T-helper 2 cell treated with Interferon-gamma antibody and Interleukin-4, amounts not matched to agents 5 μg/mL and 100 μg/mL, for 36 hours (primary cell): Measurements from ENCODE around the gene SRGAP1.
"Not testable (repeated sequence)": the region's sequence is repeated elsewhere in the genome, so short reads cannot be mapped to it uniquely, and the experiment has no call there.

Experiments used
- DNase-seq: peaks from one replicate; pipeline ENCODE4 v3.0.0; 2021; ENCODE audit warnings: low spot score
- H3K27ac Mint-ChIP-seq: one replicate; pipeline ENCODE4 v1.8.0; 2021; ENCODE audit warnings: mild to moderate bottlenecking, mixed read lengths
- H3K27me3 Mint-ChIP-seq: one replicate; pipeline ENCODE4 v1.8.0; 2021; ENCODE audit warnings: low read depth, mixed read lengths
- H3K36me3 Mint-ChIP-seq: one replicate; pipeline ENCODE4 v1.8.0; 2021; ENCODE audit warnings: low read depth, mixed read lengths
- H3K4me1 Mint-ChIP-seq: one replicate; pipeline ENCODE4 v1.8.0; 2021; ENCODE audit warnings: low read depth, mixed read lengths
- H3K4me3 Mint-ChIP-seq: one replicate; pipeline ENCODE4 v1.8.0; 2022; ENCODE audit warnings: mild to moderate bottlenecking, moderate library complexity, mixed read lengths
- H3K9me3 Mint-ChIP-seq: one replicate; pipeline ENCODE4 v1.8.0; 2021; ENCODE audit warnings: mixed read lengths

The SRGAP1 gene

DNA sequence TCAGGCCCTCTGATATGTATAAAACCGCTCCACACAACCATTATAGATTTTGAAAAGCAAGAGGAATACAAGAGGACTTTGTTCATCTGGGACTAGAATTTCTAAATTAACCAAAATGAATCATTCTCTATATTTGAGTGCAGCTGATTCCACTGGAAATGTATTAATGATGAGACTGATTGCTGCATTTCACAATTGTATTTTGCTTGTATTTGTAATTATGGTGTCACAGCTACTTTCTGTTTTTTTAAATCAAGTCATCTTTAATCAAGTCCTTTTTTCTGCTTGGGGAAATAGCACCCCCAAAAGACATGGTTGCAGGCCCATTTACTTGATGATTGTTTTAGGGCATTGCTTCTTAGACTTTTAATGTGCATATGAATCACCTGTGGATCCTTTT, 215.2 kb downstream of the SRGAP1 start:
- no peaks in the 10 kb centered on the region for H3K9me3 Mint-ChIP-seq
- no peak overlapping the region for H3K4me3 Mint-ChIP-seq
- H3K36me3 Mint-ChIP-seq: no peaks in the 10 kb centered on the region
- no peaks in the 10 kb centered on the region for H3K4me1 Mint-ChIP-seq
- H3K27ac Mint-ChIP-seq: no peak overlapping the region
- DNase-seq: no peak
- peaks cover 3% of the 10 kb centered on the region for H3K27me3 Mint-ChIP-seq

DNA sequence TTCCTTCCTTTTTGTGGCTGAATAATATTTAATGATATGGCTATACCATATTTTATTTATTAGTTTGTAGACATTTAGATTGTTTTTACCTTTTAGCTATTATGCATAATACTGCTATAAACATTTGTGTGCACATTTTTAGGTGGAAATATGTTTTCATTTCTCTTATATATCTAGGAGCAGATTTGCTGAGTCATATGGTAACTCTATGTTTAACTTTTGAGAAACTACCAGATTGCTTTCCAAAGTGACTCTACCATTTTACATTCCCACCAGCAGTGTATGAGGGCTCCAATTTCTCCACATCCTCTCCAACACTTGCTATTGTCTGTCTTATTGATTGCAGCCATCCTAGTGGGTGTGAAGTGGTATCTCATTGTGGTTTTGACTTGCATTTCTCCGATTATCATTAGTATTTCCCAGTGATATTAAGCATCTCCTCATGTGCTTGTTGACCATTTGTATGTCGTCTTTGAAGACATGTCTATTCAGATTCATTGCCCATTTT, 217.4 kb downstream of the SRGAP1 start:
- no peak for DNase-seq
- no peak overlapping the region for H3K4me3 Mint-ChIP-seq
- no peaks in the 10 kb centered on the region for H3K36me3 Mint-ChIP-seq
- H3K27ac Mint-ChIP-seq: no peak overlapping the region
- no peaks in the 10 kb centered on the region for H3K4me1 Mint-ChIP-seq
- no peaks in the 10 kb centered on the region for H3K9me3 Mint-ChIP-seq
- H3K27me3 Mint-ChIP-seq: peaks cover 5% of the 10 kb centered on the region

DNA sequence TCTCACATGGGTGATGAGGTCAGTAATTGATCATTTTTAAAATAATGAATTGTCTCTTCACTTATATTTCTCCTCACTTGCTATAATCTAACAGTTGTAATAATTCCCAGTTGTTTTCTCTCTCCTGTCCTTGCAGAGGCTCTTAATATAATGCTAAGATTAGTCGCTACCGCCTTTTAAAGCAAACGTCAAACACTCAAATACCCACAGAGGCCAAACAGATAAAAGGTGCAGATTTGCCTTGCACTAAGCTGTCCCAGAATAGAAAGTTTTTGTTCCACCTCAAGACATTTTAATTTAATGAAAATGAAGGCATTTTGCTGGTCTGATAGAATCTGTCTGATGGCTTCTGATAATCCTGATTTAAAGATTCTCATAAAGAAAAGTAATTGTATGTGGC, 218.6 kb downstream of the SRGAP1 start:
- Mint-ChIP-seq H3K4me3 (no peak overlapping the region), H3K27me3 (peaks cover 5% of the 10 kb centered on the region), H3K27ac (no peak overlapping the region), H3K9me3 (no peaks in the 10 kb centered on the region), H3K36me3 (no peaks in the 10 kb centered on the region), H3K4me1 (no peaks in the 10 kb centered on the region)
- DNase-seq: no peak

DNA sequence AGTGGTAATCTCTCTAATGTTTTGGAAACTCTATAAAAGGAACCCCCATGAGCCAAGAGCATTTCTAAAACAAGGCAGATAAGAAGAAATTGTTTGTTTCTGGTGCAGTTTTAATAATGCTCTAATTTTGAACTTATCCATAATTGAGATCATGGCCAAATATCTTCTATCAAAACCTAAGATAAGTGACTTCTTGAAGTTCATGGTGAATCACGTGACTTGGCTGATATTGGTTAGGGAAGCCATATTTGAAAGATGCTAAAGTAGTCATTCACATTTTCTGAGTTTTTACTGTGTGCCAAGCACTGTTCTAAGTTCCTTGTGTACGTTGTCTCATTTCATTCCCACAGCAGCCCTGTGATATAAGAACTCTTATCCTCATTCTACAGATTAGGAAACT, 219.7 kb downstream of the SRGAP1 start:
- no peak overlapping the region for H3K4me3 Mint-ChIP-seq
- DNase-seq: no peak
- peaks cover 5% of the 10 kb centered on the region for H3K27me3 Mint-ChIP-seq
- no peaks in the 10 kb centered on the region for H3K4me1 Mint-ChIP-seq
- H3K27ac Mint-ChIP-seq: no peak overlapping the region
- no peaks in the 10 kb centered on the region for H3K36me3 Mint-ChIP-seq
- H3K9me3 Mint-ChIP-seq: no peaks in the 10 kb centered on the region

DNA sequence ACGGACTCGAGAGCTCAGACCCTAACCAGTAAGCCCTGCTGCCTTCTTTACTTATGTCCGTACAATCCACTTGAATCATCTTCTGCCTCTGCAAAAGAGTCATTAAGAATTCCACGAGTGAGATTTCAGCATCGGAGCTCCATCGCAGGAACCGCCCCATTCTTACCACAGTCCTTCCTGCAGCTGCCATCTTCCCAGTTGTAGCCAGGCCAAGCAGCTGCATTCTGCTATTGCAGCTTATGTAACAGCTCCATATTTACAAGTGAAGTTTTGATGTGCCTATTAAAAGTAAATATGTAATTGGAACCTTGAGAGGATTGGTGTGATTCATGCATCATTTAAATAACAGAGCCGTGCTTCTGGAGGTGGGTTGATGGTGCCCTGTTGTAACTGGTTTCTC, 220.2 kb downstream of the SRGAP1 start:
- Mint-ChIP-seq H3K27ac (no peak overlapping the region), H3K27me3 (peaks cover 5% of the 10 kb centered on the region), H3K36me3 (no peaks in the 10 kb centered on the region), H3K4me1 (no peaks in the 10 kb centered on the region), H3K9me3 (no peaks in the 10 kb centered on the region), H3K4me3 (no peak overlapping the region)
- DNase-seq: no peak

DNA sequence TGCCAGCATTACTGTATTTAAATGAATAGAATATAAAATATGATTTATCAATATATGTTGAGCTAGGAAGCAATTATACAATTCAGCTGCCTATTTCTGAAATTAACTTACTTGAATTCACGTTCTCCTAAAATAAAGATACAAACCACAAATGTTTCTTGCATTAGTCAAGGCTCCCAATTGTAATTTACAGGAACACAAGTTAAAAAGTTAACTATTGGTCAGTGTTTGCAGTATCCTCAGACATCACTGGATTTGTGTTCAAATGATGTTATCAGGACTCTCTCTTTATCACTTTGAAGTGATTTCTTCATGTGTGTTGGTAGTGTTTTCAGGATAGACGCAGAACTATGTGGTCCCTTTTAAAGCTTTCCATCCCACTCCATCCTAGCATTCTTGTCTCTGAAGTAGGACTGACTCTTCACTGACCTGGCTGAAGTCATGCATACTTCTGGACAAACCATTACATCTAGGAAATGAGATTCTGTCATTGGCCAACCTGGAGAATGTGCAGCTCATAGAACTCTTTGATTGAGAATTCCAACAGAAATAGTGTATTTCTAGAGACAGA, 221.5 kb downstream of the SRGAP1 start:
- no peaks in the 10 kb centered on the region for H3K4me1 Mint-ChIP-seq
- H3K27ac Mint-ChIP-seq: no peak overlapping the region
- no peak for DNase-seq
- H3K27me3 Mint-ChIP-seq: peaks cover 5% of the 10 kb centered on the region
- no peaks in the 10 kb centered on the region for H3K9me3 Mint-ChIP-seq
- no peaks in the 10 kb centered on the region for H3K36me3 Mint-ChIP-seq
- no peak overlapping the region for H3K4me3 Mint-ChIP-seq

DNA sequence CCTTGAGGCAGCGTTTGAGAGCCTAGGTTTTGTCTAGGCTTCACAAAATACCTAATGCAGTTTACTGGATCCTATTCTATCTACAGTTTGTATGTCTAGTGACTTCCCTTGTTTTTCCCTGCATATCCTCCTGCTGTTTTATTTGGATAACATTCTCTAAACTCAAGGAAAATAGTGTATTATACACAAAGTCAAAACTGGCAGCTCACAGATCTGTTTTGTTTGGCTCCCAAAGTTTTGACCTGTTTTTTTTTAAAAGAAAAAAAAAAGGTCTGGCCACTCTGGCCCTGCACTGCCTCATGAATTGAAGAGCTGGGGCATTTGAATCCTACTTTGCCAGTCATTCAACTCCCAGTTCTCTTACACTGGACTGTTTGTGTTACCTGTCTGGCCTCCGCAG, 222.3 kb downstream of the SRGAP1 start:
- Mint-ChIP-seq H3K27me3 (peaks cover 2% of the 10 kb centered on the region), H3K9me3 (no peaks in the 10 kb centered on the region), H3K4me1 (no peaks in the 10 kb centered on the region), H3K4me3 (no peak overlapping the region), H3K27ac (no peak overlapping the region), H3K36me3 (no peaks in the 10 kb centered on the region)
- DNase-seq: no peak

DNA sequence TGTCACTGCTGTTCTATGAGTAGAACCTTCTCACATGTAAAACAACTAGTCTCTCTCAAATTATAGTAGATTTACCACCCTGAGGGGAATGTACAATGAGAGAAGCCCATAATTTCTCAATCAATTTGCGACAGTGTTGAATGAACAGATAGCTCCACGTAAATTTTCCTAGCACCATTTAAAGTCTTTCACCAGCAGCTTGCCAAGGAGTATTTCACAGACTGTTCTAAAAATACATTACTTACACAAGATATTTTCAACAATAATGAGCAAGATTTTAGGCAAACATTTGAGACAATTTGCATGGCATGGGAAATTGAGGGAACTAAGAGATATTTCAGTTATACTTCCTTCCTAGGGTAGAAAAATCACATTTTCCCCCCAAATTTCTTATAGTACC, 226.0 kb downstream of the SRGAP1 start:
- no peak for DNase-seq
- H3K4me1 Mint-ChIP-seq: no peaks in the 10 kb centered on the region
- H3K27me3 Mint-ChIP-seq: peaks cover 2% of the 10 kb centered on the region
- H3K27ac Mint-ChIP-seq: no peak overlapping the region
- no peak overlapping the region for H3K4me3 Mint-ChIP-seq
- no peaks in the 10 kb centered on the region for H3K36me3 Mint-ChIP-seq
- no peaks in the 10 kb centered on the region for H3K9me3 Mint-ChIP-seq

DNA sequence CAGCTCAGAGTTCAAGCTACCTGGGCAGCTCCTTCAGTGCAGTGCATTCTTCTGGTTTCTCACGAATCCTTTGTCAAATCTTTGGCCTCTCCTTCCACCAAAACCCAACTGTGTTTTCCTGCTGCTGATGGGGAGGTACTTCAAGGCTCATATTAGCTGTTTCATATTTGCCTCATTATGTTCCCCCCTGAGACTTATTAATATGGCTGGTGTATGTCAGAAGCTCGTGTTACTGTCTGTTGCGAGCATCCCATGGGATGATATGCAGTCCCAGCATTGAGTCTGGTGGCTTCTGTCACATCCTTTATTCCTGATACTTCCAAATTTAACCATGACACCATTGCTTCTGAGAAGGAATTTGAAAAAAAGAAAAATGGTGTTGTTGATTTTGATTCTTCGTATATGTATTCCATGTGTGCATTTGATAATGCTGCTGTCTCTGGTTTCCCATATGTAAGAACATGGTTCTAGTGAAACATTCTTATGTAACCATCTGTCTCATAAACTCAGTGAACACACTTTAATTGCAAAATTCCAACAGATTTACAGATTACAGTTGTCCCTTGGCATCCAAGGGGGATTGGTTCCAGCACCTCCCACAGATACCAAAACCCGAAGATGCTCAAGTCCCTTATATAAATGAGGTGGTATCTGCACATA, 228.5 kb downstream of the SRGAP1 start:
- Mint-ChIP-seq H3K4me1 (no peaks in the 10 kb centered on the region), H3K36me3 (no peaks in the 10 kb centered on the region), H3K9me3 (no peaks in the 10 kb centered on the region)

DNA sequence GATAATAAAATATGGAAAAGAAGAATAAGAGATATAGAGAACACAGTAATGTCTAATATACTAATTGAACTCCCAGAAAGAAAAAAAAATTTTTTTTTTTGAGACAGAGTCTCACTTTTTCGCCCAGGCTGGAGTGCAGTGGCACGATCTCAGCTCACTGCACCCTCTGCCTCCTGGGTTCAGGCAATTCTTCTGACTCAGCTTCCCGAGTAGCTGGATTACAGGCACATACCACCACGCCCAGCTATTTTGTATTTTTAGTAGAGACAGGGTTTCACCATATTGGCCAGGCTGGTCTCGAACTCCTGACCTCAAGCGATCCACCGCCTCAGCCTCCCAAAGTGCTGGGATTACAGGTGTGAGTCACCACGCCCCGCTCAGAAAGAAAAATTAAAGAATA, 232.1 kb downstream of the SRGAP1 start:
- not testable (repeated sequence) for H3K36me3 Mint-ChIP-seq, H3K4me1 Mint-ChIP-seq, H3K9me3 Mint-ChIP-seq, H3K4me3 Mint-ChIP-seq, H3K27me3 Mint-ChIP-seq, DNase-seq, H3K27ac Mint-ChIP-seq

More for the DNA sequence above, 228.5 kb downstream of the SRGAP1 start:
- no peak for DNase-seq
- Mint-ChIP-seq H3K4me3 (no peak overlapping the region), H3K27me3 (no peaks in the 10 kb centered on the region), H3K27ac (no peak overlapping the region)

DNA sequence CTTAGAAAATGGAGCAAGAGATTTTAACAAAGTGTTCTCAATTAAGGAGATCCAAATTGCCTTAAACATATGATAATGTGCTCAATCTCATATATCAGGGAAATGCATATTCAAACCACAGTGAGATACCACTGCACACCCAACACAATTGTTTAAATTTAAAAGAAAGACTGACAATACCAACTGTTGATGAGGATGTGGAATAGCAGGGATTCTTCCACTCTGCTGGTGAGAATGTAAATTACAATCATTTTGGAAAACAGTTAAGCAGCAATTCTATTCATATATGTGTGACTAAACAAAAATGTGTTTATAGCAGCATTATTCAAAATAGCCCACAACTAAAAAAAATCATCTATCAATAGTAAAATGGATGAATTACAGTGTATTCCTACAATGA, 233.4 kb downstream of the SRGAP1 start:
- Mint-ChIP-seq H3K27me3 (peaks cover 2% of the 10 kb centered on the region), H3K36me3 (no peaks in the 10 kb centered on the region), H3K27ac (no peak overlapping the region), H3K4me1 (no peaks in the 10 kb centered on the region), H3K4me3 (no peak overlapping the region), H3K9me3 (no peaks in the 10 kb centered on the region)
- no peak for DNase-seq

DNA sequence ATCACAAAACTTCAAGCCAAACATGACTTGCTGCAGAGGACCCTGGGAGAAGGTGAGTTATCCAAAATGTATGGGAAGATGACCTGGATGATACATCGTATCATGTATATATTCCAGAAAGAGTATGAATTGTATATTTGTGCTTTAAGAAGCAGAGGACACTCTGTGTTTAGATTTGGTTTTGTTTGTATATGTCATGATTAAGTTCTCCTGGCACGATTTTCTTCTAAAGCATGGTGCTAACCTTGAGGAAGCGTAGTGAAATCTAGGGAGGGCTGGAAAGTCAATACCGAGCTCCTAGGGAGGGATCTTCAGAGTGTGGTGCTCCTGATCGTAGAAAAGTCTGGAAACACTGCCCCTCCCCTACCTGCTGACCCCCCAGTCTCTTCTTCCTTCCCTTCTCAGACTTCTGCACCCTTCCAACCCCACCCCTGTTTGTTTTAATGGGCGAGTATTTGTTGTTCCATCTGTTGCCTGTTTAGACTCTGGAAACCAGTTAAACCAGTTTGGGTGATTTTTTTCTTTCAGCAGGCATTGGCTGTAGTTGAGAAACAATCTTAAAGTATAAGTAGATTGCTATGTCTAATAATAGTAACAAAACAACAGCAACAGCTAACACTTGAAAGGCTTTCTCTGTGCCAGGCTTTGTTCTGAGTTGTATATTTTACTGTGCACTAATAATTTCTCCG, 236.0 kb downstream of the SRGAP1 start:
- Mint-ChIP-seq H3K27ac (no peak overlapping the region), H3K4me3 (no peak overlapping the region), H3K4me1 (no peaks in the 10 kb centered on the region), H3K27me3 (peaks cover 4% of the 10 kb centered on the region), H3K9me3 (no peaks in the 10 kb centered on the region), H3K36me3 (no peaks in the 10 kb centered on the region)
- DNase-seq: no peak

DNA sequence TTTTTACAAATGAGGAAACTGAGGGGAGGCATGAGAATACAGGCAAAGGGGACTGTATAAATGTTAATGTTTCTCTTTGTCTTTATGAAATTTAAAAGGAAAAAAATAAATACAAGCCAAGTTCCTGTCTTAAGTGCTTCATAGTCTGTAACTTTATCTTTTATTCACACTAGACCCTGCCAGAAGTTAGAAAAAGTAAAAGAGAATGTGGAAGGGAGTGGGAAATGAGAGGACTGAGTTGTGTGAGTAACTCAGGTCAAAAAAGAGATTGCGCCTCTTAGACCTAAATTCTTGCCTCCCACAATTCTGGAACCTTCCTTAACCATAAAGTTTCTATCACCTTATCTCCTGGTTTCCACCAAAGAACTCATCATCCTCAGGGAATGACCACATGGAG, 236.5 kb downstream of the SRGAP1 start:
- Mint-ChIP-seq H3K4me1 (no peaks in the 10 kb centered on the region), H3K27me3 (peaks cover 4% of the 10 kb centered on the region), H3K36me3 (no peaks in the 10 kb centered on the region), H3K4me3 (no peak overlapping the region), H3K27ac (no peak overlapping the region), H3K9me3 (no peaks in the 10 kb centered on the region)
- DNase-seq: no peak

DNA sequence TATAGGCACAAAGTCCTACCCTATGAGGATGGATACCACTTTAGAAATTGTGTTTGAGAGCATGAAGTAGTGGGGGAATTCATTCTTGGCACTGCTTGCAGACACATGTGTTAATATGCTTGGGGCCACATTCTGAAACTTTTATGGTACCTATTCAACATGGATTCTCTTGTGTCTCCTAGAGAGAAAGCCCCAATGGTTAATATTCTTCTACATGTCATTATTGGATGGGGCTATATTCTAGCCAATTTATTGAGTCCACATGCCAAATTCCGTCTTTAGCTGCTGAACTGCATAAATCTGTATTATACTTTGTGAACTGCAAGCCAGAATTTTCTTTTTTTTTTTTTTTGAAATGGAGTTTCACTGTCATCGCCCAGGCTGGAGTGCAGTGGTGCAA, 237.6 kb downstream of the SRGAP1 start:
- Mint-ChIP-seq H3K4me3 (no peak overlapping the region), H3K27ac (no peak overlapping the region), H3K4me1 (no peaks in the 10 kb centered on the region), H3K9me3 (no peaks in the 10 kb centered on the region), H3K27me3 (peaks cover 4% of the 10 kb centered on the region), H3K36me3 (no peaks in the 10 kb centered on the region)
- no peak for DNase-seq
